Endodermal cell (in vitro differentiated cells): ENCODE data around the gene MRGPRE. TPM values are rescaled to one million over a fixed set of nuclear protein-coding genes. Genes with fewer than 3 reads are reported as not detected.

Experiments
- DNase-seq: peaks from one replicate; pipeline ENCODE4 v3.0.0-alpha.2; 2017
- H3K27ac ChIP-seq: 2 replicates; pipeline ENCODE4 v1.5.1; 2013; ENCODE audit warnings: mild to moderate bottlenecking, low read depth, low read length, moderate library complexity
- H3K27me3 ChIP-seq: 2 replicates; pipeline ENCODE4 v1.6.1; 2013; ENCODE audit warnings: mild to moderate bottlenecking, low read length, moderate library complexity; ENCODE audit not compliant: insufficient read depth, control insufficient read depth, poor library complexity, severe bottlenecking
- H3K36me3 ChIP-seq: 2 replicates; pipeline ENCODE4 v1.7.0; 2013; ENCODE audit warnings: mild to moderate bottlenecking, low read length, moderate library complexity; ENCODE audit not compliant: control insufficient read depth, insufficient read depth
- H3K4me1 ChIP-seq: one replicate; pipeline ENCODE4 v1.7.0; 2013; ENCODE audit warnings: low read length; ENCODE audit not compliant: control insufficient read depth, insufficient read depth
- H3K4me3 ChIP-seq: 2 replicates; pipeline ENCODE4 v1.5.1; 2013; ENCODE audit warnings: mild to moderate bottlenecking, low read length, moderate library complexity
- H3K9ac ChIP-seq: 2 replicates; pipeline ENCODE4 v1.6.1; 2013; ENCODE audit warnings: mild to moderate bottlenecking, low read length, moderate library complexity; ENCODE audit not compliant: poor library complexity, severe bottlenecking; ENCODE audit errors: extremely low read depth
- H3K9me3 ChIP-seq: 2 replicates; pipeline ENCODE4 v1.6.1; 2013; ENCODE audit warnings: mild to moderate bottlenecking, low read length, moderate library complexity; ENCODE audit not compliant: control insufficient read depth
- H3K27ac Mint-ChIP-seq: 2 replicates; pipeline ENCODE4 v1.8.0; 2020; ENCODE audit warnings: mixed read lengths
- H3K27me3 Mint-ChIP-seq: 2 replicates; pipeline ENCODE4 v1.8.0; 2021; ENCODE audit warnings: mild to moderate bottlenecking, mixed read lengths; ENCODE audit not compliant: insufficient read depth
- H3K36me3 Mint-ChIP-seq: 2 replicates; pipeline ENCODE4 v1.8.0; 2020; ENCODE audit warnings: low read depth, mixed read lengths
- H3K4me1 Mint-ChIP-seq: 2 replicates; pipeline ENCODE4 v1.8.0; 2020; ENCODE audit warnings: mixed read lengths
- H3K4me3 Mint-ChIP-seq: 2 replicates; pipeline ENCODE4 v1.8.0; 2020; ENCODE audit warnings: mild to moderate bottlenecking, moderate library complexity, mixed read lengths
- H3K9me3 Mint-ChIP-seq: 2 replicates; pipeline ENCODE4 v1.8.0; 2020; ENCODE audit warnings: mild to moderate bottlenecking, mixed read lengths
- WGBS, 2 experiments: methylation state at CpG; one replicate each; pipeline versions ENCODE4 v1.1.5 to v1.1.7; 2013; ENCODE audit warnings: missing lambda C conversion rate in 2 of 2, mixed read lengths in 1 of 2; ENCODE audit not compliant: insufficient coverage in 1 of 2, insufficient read length in 1 of 2; 5-methylcytosine and 5-hydroxymethylcytosine counted together
- total RNA-seq, 2 donors: library from RNA; stranded (reverse); fragmentation: NEBNext Ultra II Directional in 1 of 2; extraction: Animal tissue kit (Norgen Biotek cat#: 25700) in 1 of 2; gene quantifications; 2 replicates in 1 of 2; 3 replicates in 1 of 2; pipeline ENCODE4 v1.2.1, GENCODE V29; 2021
- TF ChIP-seq, protein P1 (sequence below): fragments of 200-600 bp; sonication (generic); conservative IDR thresholded peaks from 2 replicates; pipeline ENCODE4 v1.5.0; 2021; ENCODE audit warnings: antibody characterized with exemption, mild to moderate bottlenecking

The MRGPRE gene
- total RNA-seq, 2 donors from 2014 or later, result not detected

DNA sequence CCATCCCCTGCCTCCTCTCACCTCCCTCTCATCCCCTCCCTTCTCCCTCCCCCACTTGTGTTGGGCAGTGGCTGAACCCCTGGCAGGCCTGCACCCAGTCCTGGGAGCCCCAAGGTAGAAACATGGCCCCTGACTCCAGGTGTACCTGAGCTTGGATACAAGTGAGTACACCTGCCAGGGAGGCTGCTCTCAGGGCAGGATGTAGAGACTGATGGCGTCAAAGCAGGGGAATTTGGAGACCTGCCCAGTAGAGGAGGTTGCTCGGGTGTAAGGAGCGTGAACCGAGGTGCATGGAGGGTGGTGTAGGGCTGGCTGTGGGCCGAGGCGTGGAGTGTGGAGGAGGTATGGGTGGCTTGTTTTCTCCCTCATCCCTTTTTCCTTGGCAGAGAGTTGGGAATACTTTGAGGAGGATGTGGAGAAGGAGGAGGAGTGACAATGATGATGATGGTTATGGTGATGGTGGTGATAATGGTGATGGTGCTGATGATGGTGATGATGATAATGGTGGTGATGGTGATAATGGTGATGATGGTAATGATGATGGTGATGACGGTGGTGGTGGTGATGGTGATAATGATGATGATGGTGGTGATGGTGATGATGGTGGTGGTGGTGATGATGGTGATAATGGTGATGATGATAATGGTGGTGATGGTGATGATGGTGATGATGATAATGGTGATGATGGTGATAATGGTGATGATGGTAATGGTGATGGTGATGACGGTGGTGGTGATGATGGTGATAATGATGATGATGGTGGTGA, 25.9 kb downstream of the MRGPRE start:
- Mint-ChIP-seq H3K27me3 (peaks cover 30% of the 10 kb centered on the region), H3K4me3 (no peak overlapping the region), H3K27ac (no peak overlapping the region), H3K36me3 (no peaks in the 10 kb centered on the region), H3K9me3 (peaks cover 4% of the 10 kb centered on the region), H3K4me1 (no peaks in the 10 kb centered on the region)
- no peak overlapping the region for H3K27ac ChIP-seq
- 79 to 88% methylated on average over 2 to 8 of the region's 8 CpGs for WGBS, 2 experiments
- no peak overlapping the region for H3K9ac ChIP-seq
- H3K36me3 ChIP-seq, result no peaks in the 10 kb centered on the region
- H3K9me3 ChIP-seq, result peaks cover 7% of the 10 kb centered on the region
- H3K4me1 ChIP-seq, result peaks cover 3% of the 10 kb centered on the region
- DNase-seq, result no peak
- TF ChIP-seq, protein P1, sequence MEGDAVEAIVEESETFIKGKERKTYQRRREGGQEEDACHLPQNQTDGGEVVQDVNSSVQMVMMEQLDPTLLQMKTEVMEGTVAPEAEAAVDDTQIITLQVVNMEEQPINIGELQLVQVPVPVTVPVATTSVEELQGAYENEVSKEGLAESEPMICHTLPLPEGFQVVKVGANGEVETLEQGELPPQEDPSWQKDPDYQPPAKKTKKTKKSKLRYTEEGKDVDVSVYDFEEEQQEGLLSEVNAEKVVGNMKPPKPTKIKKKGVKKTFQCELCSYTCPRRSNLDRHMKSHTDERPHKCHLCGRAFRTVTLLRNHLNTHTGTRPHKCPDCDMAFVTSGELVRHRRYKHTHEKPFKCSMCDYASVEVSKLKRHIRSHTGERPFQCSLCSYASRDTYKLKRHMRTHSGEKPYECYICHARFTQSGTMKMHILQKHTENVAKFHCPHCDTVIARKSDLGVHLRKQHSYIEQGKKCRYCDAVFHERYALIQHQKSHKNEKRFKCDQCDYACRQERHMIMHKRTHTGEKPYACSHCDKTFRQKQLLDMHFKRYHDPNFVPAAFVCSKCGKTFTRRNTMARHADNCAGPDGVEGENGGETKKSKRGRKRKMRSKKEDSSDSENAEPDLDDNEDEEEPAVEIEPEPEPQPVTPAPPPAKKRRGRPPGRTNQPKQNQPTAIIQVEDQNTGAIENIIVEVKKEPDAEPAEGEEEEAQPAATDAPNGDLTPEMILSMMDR, result no peak
- no peak overlapping the region for H3K4me3 ChIP-seq
- peaks cover 82% of the 10 kb centered on the region for H3K27me3 ChIP-seq

DNA sequence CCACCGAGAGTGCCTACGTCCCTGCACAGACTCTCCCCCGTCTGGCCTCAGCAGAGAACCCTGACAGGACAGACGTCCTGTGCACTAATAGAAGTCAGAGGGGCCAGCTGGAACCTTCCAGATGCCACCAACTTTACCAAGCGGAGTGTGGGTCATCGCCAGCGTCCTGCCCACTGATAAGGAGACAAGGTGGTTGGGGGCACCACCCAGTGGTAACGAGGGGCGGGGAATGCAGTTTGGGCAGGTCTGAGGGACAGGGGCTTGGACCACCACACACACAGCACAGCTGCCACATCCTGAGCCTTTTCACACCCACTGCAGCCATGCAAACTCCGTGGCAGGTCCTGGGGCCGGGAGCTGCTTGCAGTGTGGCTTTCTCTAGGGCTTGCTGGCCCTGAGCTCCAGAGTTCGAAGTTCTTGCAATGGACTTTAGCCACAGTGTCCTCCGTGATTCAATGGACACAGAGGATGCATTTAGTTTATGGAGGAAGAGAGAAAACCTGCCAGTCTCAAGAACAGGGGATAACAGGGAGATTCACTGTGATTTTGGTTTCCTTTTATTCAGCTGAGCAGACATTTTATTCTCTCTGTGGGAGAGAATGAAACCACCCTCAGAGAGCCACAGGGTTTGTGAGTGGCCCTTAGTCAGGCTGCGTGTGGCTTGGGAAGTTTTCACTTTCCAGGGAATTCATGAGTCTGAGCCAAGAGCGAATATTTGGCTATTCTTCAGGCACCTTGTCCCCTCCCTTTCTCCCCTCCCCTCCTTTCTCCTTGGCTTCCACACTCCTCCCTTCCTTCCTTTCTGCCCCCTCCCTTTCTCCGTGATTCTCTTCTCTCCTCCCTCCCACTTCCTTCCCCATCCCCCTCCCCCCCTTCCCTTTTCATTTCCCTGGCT, 26.7 kb downstream of the MRGPRE start:
- H3K27ac Mint-ChIP-seq, result no peak overlapping the region
- H3K4me3 Mint-ChIP-seq, result no peak overlapping the region
- peaks cover 35% of the 10 kb centered on the region for H3K27me3 Mint-ChIP-seq
- no peak overlapping the region for H3K4me3 ChIP-seq
- peaks cover 90% of the 10 kb centered on the region for H3K27me3 ChIP-seq
- H3K4me1 ChIP-seq, result peaks cover 3% of the 10 kb centered on the region
- no peaks in the 10 kb centered on the region for H3K36me3 ChIP-seq
- TF ChIP-seq, protein P1, result no peak
- no peak overlapping the region for H3K27ac ChIP-seq
- no peak overlapping the region for H3K9ac ChIP-seq
- no peaks in the 10 kb centered on the region for H3K36me3 Mint-ChIP-seq
- no peaks in the 10 kb centered on the region for H3K9me3 ChIP-seq
- H3K9me3 Mint-ChIP-seq, result no peaks in the 10 kb centered on the region
- H3K4me1 Mint-ChIP-seq, result no peaks in the 10 kb centered on the region
- DNase-seq, result no peak
- WGBS, 2 experiments, result 68 to 69% methylated on average over 12 to 16 of the region's 16 CpGs

DNA sequence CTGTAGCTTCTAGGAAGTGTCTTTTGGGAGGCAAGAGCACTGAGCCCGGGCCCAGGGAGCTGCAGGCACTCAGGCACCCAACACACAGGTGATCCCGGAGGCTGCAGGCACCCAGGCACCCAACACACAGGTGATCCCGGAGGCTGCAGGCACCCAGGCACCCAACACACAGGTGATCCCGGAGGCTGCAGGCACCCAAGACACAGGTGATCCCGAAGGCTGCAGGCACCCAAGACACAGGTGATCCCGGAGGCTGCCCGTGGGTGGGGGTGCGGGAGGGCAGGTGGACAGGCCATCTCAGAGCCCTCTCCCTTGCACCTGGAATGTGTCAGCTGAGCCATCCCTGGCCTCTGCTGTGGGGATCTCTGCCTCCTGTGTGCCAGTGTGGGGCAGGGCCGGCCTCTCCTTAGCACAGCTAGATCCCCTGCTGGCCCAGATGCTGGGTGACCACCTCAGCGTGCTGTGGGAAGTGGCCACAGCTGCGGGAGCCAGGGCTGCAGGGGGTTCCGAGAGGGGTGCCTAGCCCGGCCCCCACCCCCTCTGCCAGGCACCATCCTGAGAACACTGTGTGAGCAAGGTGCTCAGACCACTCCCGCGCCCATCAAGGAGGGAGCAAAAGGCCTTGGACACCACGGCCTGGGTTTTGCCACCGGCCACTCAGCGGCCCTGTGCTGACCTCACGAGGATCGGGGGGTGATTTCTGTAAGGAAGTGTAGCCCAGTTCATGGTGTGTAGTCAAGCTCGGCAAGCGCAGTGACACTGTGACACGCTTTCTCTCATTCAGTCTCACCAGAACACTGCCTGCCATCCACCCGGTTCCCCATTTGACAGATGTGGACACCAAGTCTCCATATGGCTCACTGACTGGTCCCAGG, 27.8 kb downstream of the MRGPRE start:
- no peak overlapping the region for H3K4me3 ChIP-seq
- WGBS, 2 experiments, result 90 to 93% methylated on average over 13 to 24 of the region's 24 CpGs

More for the DNA sequence above, 27.8 kb downstream of the MRGPRE start:
- peaks cover 96% of the 10 kb centered on the region for H3K27me3 ChIP-seq
- no peak overlapping the region for H3K4me3 Mint-ChIP-seq
- no peaks in the 10 kb centered on the region for H3K9me3 ChIP-seq
- H3K9me3 Mint-ChIP-seq, result no peaks in the 10 kb centered on the region
- H3K9ac ChIP-seq, result no peak overlapping the region
- H3K27me3 Mint-ChIP-seq, result peaks cover 42% of the 10 kb centered on the region
- TF ChIP-seq, protein P1, result no peak
- peaks cover 3% of the 10 kb centered on the region for H3K4me1 ChIP-seq
- H3K27ac ChIP-seq, result no peak overlapping the region
- no peak overlapping the region for H3K27ac Mint-ChIP-seq
- H3K4me1 Mint-ChIP-seq, result no peaks in the 10 kb centered on the region
- no peaks in the 10 kb centered on the region for H3K36me3 Mint-ChIP-seq
- no peaks in the 10 kb centered on the region for H3K36me3 ChIP-seq
- DNase-seq, result no peak
